Activated CD8-positive, alpha-beta memory T cell treated with anti-CD3 and anti-CD28 coated beads for 36 hours (primary cell): ENCODE data around the gene SFMBT2. TPM values are rescaled to one million over a fixed set of nuclear protein-coding genes. Genes with fewer than 3 reads are reported as not detected.

Experiments
- CTCF ChIA-PET: fragments of 350-600 bp; sonication (Branson Sonifier 250); formaldehyde crosslinking; loops from one replicate; lab custom pipeline; 2021; ENCODE audit warnings: antibody characterized with exemption; lab: Charles Lee
- POLR2A ChIA-PET: fragments of 350-600 bp; sonication (Branson Sonifier 250); formaldehyde crosslinking; loops from one replicate; lab custom pipeline; 2021; ENCODE audit warnings: antibody characterized with exemption; lab: Charles Lee
- total RNA-seq, 2 experiments: library from RNA; stranded (reverse); gene quantifications; one replicate each; pipeline ENCODE4 v1.2.3, GENCODE V29; 2021

The SFMBT2 gene
- total RNA-seq, 2 experiments from 2014 or later, result 22.6 to 23.0 TPM

DNA sequence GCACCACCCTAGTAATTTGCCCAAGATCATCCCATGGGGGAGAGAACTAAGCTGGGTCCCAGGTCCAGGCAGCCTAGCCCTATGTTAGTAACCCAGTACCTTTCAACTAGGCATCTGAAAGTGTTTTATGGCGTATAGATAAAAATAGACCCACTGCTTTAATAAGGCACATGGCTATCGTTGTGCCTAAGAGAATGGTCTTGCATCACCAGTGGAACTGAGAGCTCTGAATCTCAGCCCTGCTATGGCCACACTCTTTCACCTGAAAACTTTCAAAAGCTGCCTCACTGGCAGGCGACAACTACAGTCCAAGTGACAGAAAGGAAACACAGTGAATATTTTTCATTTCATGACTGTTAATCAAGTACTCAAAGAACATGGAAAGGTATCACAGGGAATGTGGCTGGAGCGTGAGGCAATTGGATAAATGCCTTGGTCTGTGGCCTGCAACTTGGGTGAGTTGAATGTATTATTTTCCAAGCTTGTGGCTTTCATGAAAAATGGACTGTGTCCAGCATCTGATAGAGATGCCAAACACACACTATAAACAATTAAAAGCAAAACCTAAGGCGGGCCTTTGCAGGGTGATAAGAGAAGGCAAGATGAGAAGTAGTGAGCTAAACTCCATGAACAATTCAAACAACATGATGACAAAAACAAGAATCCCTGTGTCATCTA, 18.0 kb upstream of the SFMBT2 start:
- ChIA-PET CTCF (interaction anchor here (0.6 kb wide), 1 partner anchor 497 kb away, joined by 3 read pairs; no protein-coding TSS in a partner anchor), POLR2A (no interaction called here)

DNA sequence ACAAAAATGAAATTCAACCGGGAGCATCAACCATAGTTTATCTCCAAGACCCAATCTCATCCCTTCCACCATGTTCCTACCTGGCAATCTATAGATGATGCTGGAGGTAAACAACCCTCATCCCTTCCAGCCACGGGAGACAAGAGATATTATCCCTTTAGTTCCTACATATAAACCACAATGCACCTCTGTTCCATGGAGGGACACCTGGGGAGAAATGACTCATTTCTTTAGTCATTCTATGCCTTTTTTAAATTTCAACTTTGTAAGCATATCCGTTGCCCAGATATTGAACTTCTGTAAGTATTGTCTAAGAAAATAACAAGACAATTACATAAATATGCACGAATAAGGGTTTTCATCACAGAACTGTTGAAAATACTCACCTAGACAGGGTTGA, 15.5 kb upstream of the SFMBT2 start:
- POLR2A ChIA-PET, result no interaction called here
- CTCF ChIA-PET, result interaction anchor here (1.0 kb wide), 1 partner anchor 17 kb away, joined by 3 read pairs; no protein-coding TSS in a partner anchor

DNA sequence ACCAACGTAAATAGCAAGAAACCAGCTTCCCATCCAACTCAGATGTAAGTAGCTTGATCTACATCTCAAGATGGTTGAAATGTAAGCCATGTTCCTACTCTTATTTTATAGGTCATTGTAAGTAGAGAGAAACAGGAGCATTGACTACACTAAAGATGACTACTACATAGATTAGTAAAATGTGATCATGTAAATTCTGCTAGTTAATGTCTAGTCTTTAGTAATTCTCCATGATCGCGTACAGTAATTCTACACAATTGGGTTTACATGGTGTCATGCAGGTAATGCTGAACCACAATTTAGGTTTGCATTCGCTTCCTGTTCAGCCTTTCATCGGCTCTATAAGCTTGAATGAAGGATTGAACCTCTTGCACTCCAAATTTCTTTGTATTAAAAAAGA, 14.9 kb upstream of the SFMBT2 start:
- ChIA-PET CTCF (interaction anchor here (0.9 to 1.0 kb wide), 2 partner anchors 16 to 507 kb away, joined by 3 read pairs; no protein-coding TSS in a partner anchor), POLR2A (no interaction called here)

GRCh38 chr10:7424919-7425318, 14.1 kb upstream of the SFMBT2 start:
- POLR2A ChIA-PET, result no interaction called here
- CTCF ChIA-PET, result interaction anchor here (0.9 kb wide), 1 partner anchor 507 kb away, joined by 3 read pairs; no protein-coding TSS in a partner anchor

DNA sequence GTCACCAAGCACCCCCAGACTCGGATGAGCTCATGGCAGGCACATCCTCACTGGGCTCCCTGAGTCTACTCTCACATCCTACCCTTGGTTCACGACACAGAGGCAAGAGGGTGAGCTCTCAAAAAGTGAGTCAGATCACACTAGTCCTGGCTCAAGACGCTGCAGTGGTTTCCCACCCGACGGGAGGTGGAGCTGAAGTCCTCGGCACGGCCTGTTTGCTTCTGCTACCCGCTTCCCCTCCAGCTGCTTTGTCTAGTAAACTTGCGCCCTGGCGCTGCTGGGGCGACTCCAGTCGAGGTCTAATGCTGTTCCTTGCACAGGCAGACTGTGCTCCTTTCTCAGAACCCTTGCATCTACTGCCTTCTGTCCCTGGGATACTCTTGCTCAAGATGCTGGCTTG, 13.5 kb upstream of the SFMBT2 start:
- CTCF ChIA-PET, result interaction anchor here (0.6 kb wide), 1 partner anchor 333 kb away, joined by 4 read pairs; no protein-coding TSS in a partner anchor
- POLR2A ChIA-PET, result interaction anchor here (1.2 kb wide), 1 partner anchor 14 kb away, joined by 7 read pairs; the partner anchor contains the start of gene SFMBT2

- ChIA-PET CTCF (interaction anchor here (0.6 kb wide), 1 partner anchor 334 kb away, joined by 4 read pairs; no protein-coding TSS in a partner anchor), POLR2A (interaction anchor here (1.2 kb wide), 1 partner anchor 13 kb away, joined by 7 read pairs; the partner anchor contains the start of gene SFMBT2)
Measured at GRCh38 chr10:7423521-7423920, 12.7 kb upstream of the SFMBT2 start.

GRCh38 chr10:7421526-7421925, 10.7 kb upstream of the SFMBT2 start:
- ChIA-PET CTCF (interaction anchor here (1.2 to 1.4 kb wide), 2 partner anchors 10 to 502 kb away, joined by 4 to 7 read pairs; partner anchors contain the start of gene SFMBT2), POLR2A (no interaction called here)

DNA sequence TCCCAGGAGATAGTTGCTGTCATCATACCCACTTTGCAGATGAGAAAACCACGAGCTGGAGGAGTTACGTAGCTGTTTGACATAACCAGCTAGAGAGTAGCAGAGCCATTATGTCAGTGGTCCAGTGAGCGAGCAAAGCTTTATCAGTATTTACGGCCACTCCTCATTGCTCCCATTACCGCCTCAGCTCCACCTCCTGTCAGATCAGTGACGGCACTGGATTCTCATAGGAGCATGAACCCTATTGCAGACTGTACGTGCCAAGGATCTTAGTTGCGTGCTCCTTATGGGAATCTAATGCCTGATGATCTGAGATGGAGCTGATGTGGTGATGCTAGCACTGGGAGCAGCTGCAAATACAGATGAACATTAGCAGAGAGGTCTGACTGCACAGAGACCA, 9.2 kb upstream of the SFMBT2 start:
- ChIA-PET POLR2A (no interaction called here), CTCF (interaction anchor here (0.9 to 1.2 kb wide), 3 partner anchors 11 to 500 kb away, joined by 3 to 4 read pairs (median 4); no protein-coding TSS in a partner anchor)

DNA sequence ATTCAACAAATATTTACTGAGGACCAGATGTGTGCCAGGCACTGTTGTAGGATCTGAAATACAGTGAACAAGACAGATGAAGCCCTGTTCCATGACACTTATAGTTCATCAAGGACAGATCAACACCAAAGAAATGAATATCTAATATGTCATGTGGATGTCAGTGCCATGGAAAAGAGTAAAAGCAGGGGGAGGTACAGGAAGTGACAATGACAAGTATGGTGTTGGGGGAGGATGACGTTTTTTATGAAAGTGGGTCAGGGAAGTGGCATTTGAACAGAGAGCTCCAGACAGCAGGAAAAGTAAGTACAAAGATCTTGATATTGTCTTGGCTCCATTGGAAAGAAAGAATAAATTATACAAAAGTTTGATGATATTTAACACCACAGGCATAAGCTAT, 7.0 kb upstream of the SFMBT2 start:
- ChIA-PET POLR2A (no interaction called here), CTCF (interaction anchor here (1.2 to 4.2 kb wide), 3 partner anchors 159 to 499 kb away, joined by 3 to 23 read pairs (median 9); no protein-coding TSS in a partner anchor)

DNA sequence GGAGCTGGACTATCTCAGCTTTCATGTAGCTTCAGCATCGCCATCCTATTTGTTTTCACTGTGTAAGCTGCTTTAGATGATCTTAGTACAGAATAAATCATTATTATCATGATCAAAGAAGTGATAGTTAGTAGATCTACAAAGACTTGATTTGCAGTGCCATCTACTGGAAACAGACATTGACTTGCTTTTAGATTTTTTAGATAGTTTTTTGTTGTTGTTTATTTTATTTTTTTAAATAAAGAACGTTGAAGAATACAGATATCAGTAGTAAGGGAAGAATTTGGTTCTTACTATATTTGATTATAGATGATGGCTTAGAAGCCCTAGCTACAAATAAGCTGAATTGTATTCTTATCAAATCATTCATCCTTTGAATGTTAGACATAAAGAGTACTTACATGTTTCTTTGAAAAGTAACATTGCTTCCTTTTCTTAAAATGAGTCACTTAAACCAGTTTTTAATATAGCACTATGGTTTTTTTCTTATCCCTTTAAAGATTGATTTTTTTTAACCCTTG, 6.3 kb upstream of the SFMBT2 start:
- POLR2A ChIA-PET, result no interaction called here
- CTCF ChIA-PET, result interaction anchor here (0.6 to 4.2 kb wide), 4 partner anchors 158 to 498 kb away, joined by 3 to 23 read pairs (median 6); no protein-coding TSS in a partner anchor

DNA sequence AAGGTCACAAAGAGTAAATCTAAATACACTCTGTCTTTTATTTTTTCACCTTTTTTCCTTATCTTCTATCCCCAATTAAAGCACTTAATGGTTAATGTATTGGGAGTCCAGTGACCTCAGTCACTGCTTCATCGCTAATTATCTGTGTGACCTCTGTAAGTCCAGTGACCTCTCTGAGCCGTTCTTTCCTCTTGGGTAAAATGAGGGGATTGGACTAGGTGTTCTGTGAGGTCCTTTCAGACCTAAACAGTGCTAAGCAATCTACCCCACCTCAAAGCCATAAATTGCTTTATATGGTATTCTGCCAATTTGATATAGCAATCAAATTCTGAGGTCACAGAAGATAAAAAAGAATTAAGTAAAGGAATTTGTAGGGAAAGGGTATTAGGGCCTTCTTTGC, 3.9 kb upstream of the SFMBT2 start:
- ChIA-PET CTCF (no interaction called here), POLR2A (no interaction called here)

DNA sequence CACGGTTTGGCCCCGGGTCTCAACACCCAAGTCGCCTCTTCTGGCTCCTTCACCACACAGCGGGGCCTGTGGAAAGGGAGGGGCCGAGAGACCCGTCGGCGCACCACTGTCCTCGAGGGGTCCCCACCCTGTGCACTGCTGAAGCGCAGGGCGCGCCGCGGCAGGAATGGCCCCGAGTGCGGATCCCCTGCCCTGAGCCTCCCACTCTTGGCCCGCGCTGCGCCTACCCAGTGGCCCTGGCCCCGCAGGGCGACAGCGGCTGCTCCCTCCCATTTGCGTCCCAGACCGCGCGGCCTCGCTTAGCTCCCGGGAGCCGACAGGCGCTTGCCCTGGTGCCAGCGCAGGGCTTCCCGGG, 2.1 kb upstream of the SFMBT2 start:
- POLR2A ChIA-PET, result no interaction called here

DNA sequence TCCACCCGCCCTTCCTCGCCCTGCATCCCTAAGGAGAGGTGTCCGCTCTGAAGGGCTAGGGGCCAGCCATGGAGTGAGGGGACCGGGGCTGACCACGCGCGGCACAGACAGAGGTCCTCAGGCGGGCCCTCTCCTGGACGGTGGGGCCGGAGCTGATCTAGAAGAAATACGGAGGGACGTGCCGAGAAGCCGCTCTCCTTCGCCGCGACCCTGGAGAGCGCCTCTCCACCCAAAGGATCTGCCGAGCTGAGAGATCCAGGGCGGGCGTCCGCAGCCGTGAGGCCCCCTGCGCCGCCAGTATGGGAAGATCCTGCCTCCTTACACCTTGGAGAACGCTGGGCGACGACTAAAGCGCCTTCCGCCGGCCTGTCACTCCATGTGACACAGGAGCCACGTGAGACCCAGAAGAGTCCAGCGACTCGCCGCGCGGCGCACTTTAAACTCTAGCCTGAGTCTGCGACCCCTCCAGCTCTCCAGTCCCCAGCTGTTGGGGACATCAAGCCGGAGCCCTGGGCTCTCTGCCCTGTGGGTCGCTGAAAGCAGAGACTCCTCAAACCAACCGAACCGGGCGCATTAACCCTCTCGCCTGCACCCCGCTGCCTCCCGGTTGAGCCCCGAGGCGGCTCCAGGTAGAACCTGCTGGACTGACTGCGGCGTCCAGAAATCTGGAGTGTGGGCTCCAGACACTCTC, 1.5 kb upstream of the SFMBT2 start:
- POLR2A ChIA-PET, result interaction anchor here (0.6 kb wide), 2 partner anchors 25 to 70 kb away, joined by 4 to 7 read pairs; no protein-coding TSS in a partner anchor
- CTCF ChIA-PET, result interaction anchor here (2.1 to 3.4 kb wide), 3 partner anchors 9 to 493 kb away, joined by 7 to 29 read pairs (median 12); no protein-coding TSS in a partner anchor

More for the DNA sequence above, 2.1 kb upstream of the SFMBT2 start:
- CTCF ChIA-PET, result interaction anchor here (3.2 to 3.4 kb wide), 2 partner anchors 292 to 494 kb away, joined by 12 to 29 read pairs; no protein-coding TSS in a partner anchor

GRCh38 chr10:7411671-7412128, 866 bp upstream of the SFMBT2 start:
- ChIA-PET POLR2A (interaction anchor here (0.6 to 1.3 kb wide), 5 partner anchors 24 to 802 kb away, joined by 3 to 7 read pairs (median 4); no protein-coding TSS in a partner anchor), CTCF (interaction anchor here (1.6 to 3.4 kb wide), 4 partner anchors 9 to 493 kb away, joined by 4 to 29 read pairs (median 10); no protein-coding TSS in a partner anchor)

- POLR2A ChIA-PET, result interaction anchor here (0.6 to 1.3 kb wide), 13 partner anchors 14 to 1268 kb away, joined by 3 to 7 read pairs (median 5); no protein-coding TSS in a partner anchor
- CTCF ChIA-PET, result interaction anchor here (0.6 to 3.4 kb wide), 11 partner anchors 8 to 758 kb away, joined by 3 to 29 read pairs (median 3); no protein-coding TSS in a partner anchor
Measured at GRCh38 chr10:7410301-7410861, 453 bp downstream of the SFMBT2 start.

DNA sequence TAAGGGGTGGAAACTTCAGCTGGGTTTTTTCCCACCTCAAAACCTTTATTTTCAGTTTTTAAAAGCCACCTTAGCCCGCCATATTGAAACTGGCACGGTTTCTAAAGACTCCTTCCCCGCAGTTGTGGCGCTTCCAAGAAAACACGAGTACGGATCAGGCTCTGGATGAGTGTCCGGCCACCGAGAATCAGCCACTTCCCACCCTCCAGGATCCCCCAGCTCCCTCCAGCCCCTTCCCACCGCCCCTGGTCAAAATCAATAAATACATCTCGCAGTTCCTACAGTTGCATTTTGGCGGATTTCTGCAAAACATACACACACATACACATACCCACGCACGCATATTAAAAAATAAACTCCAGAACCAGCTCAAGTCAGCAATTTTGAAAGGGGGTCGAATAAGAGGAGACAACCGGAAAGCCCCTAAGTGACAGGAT, 1.1 kb downstream of the SFMBT2 start:
- ChIA-PET POLR2A (interaction anchor here (0.6 to 1.1 kb wide), 3 partner anchors 14 to 489 kb away, joined by 5 to 7 read pairs (median 5); no protein-coding TSS in a partner anchor), CTCF (interaction anchor here (0.9 to 3.4 kb wide), 9 partner anchors 11 to 758 kb away, joined by 3 to 29 read pairs (median 3); no protein-coding TSS in a partner anchor)

GRCh38 chr10:7409045-7409731, 1.6 kb downstream of the SFMBT2 start:
- POLR2A ChIA-PET, result interaction anchor here (0.6 to 1.1 kb wide), 4 partner anchors 70 to 489 kb away, joined by 3 to 8 read pairs (median 5); no protein-coding TSS in a partner anchor
- CTCF ChIA-PET, result interaction anchor here (0.9 to 3.4 kb wide), 8 partner anchors 10 to 757 kb away, joined by 3 to 29 read pairs (median 3); no protein-coding TSS in a partner anchor
